H1 (cell line): ENCODE measurements around the gene MICU2. TPM values are rescaled to one million over a fixed set of nuclear protein-coding genes. Genes with fewer than 3 reads are reported as not detected.

Experiments
- CTCF ChIA-PET: fragments of 300-600 bp; sonication (Branson Sonifier 250); formaldehyde crosslinking; loops from one replicate; lab custom pipeline; 2021; ENCODE audit not compliant: partially characterized antibody; lab: Charles Lee
- POLR2A ChIA-PET: fragments of 300-600 bp; sonication (Branson Sonifier 250); formaldehyde crosslinking; loops from one replicate; lab custom pipeline; 2021; ENCODE audit warnings: inconsistent platforms; ENCODE audit not compliant: partially characterized antibody; lab: Charles Lee
- DNase-seq, 2 experiments: peaks; one replicate each; pipeline versions ENCODE4 v3.0.0 to v3.0.0-alpha.2; 2010 to 2022; ENCODE audit warnings: low spot score in 2 of 2, low read depth in 1 of 2, mixed read lengths in 1 of 2
- FAIRE-seq: peaks from 2 replicates; lab custom pipeline; 2011; peaks lifted over from hg19 to GRCh38; lab: Jason Lieb, UNC
- H2AFZ ChIP-seq: 2 replicates; pipeline ENCODE4 v1.8.1; 2012; ENCODE audit warnings: low read length, inconsistent platforms
- H2AK5ac ChIP-seq: 2 replicates; pipeline ENCODE4 v1.6.1; 2013; ENCODE audit warnings: low read depth, low read length
- H2BK120ac ChIP-seq: replicated peaks from 2 replicates; pipeline ENCODE3; 2013; ENCODE audit warnings: low read depth, low read length, inconsistent platforms
- H2BK12ac ChIP-seq: 2 replicates; pipeline ENCODE4 v1.6.1; 2013; ENCODE audit warnings: low read depth, low read length
- H2BK15ac ChIP-seq: 2 replicates; pipeline ENCODE4 v1.6.1; 2013; ENCODE audit warnings: low read length
- H2BK20ac ChIP-seq: 2 replicates; pipeline ENCODE4 v1.6.1; 2013; ENCODE audit warnings: low read length
- H2BK5ac ChIP-seq: 2 replicates; pipeline ENCODE4 v1.6.1; 2013; ENCODE audit warnings: low read depth, low read length
- H3K14ac ChIP-seq: 2 replicates; pipeline ENCODE4 v1.6.1; 2013; ENCODE audit warnings: inconsistent platforms; ENCODE audit not compliant: insufficient read length
- H3K18ac ChIP-seq: 2 replicates; pipeline ENCODE4 v1.6.1; 2013; ENCODE audit warnings: low read length; ENCODE audit errors: extremely low read depth
- H3K23ac ChIP-seq: 2 replicates; pipeline ENCODE4 v1.6.1; 2013; ENCODE audit warnings: inconsistent platforms; ENCODE audit not compliant: insufficient read length
- H3K23me2 ChIP-seq: 2 replicates; pipeline ENCODE4 v1.6.1; 2013; ENCODE audit warnings: low read depth, low read length
- H3K27ac ChIP-seq: 2 replicates; pipeline ENCODE4 v1.6.1; 2011; ENCODE audit warnings: low read depth, low read length, inconsistent platforms
- H3K27me3 ChIP-seq, 4 experiments: replicated peaks in 1 of 4; 1 replicate in 1 of 4; 2 replicates in 3 of 4; pipeline versions ENCODE4 v1.6.1 to v1.8.1; 2011 to 2013; ENCODE audit warnings: low read length in 3 of 4, mild to moderate bottlenecking in 3 of 4, inconsistent platforms in 2 of 4, mixed read lengths in 2 of 4, moderate library complexity in 1 of 4; ENCODE audit not compliant: control insufficient read depth in 3 of 4, insufficient read depth in 3 of 4; ENCODE audit errors: extremely low read depth in 1 of 4
- H3K36me3 ChIP-seq, 4 experiments: 2 replicates each; pipeline versions ENCODE4 v1.6.1 to v1.8.1; 2011 to 2013; ENCODE audit warnings: mild to moderate bottlenecking in 4 of 4, low read length in 3 of 4, moderate library complexity in 2 of 4, control low read depth in 1 of 4, inconsistent platforms in 1 of 4; ENCODE audit not compliant: insufficient read depth in 4 of 4, control insufficient read depth in 2 of 4
- H3K4ac ChIP-seq: replicated peaks from 2 replicates; pipeline ENCODE3; 2013; ENCODE audit warnings: low read length, low read depth, mixed read lengths, inconsistent platforms; ENCODE audit not compliant: insufficient read length
- H3K4me1 ChIP-seq, 4 experiments: replicated peaks in 1 of 4; 1 replicate in 1 of 4; 2 replicates in 3 of 4; pipeline versions ENCODE4 v1.6.1 to v1.8.1; 2011 to 2013; ENCODE audit warnings: low read length in 3 of 4, inconsistent platforms in 2 of 4, mixed read lengths in 1 of 4; ENCODE audit not compliant: insufficient read depth in 4 of 4, control insufficient read depth in 3 of 4
- H3K4me2 ChIP-seq, 2 experiments: 2 replicates each; pipeline versions ENCODE4 v1.6.1 to v1.8.1; 2011 to 2013; ENCODE audit warnings: low read depth in 2 of 2, low read length in 2 of 2, control low read depth in 1 of 2, inconsistent platforms in 1 of 2, mild to moderate bottlenecking in 1 of 2; ENCODE audit not compliant: insufficient read depth in 1 of 2
- H3K4me3 ChIP-seq, 4 experiments: fragments of 200-600, 300-600 bp in 1 of 4; sonication (generic), shearing (Covaris generic), sonication (Bioruptor Twin) in 1 of 4; 2 replicates each; pipeline versions ENCODE4 v1.5.1 to v1.8.1; 2011 to 2016; ENCODE audit warnings: low read length in 4 of 4, low read depth in 3 of 4, control low read depth in 2 of 4, inconsistent platforms in 2 of 4, mild to moderate bottlenecking in 2 of 4, mixed read lengths in 1 of 4, moderate library complexity in 1 of 4; ENCODE audit not compliant: insufficient read depth in 2 of 4; ENCODE audit errors: extremely low read depth in 1 of 4
- H3K56ac ChIP-seq: replicated peaks from 2 replicates; pipeline ENCODE3; 2013; ENCODE audit warnings: low read depth, mild to moderate bottlenecking, mixed read lengths, low read length, inconsistent platforms; ENCODE audit not compliant: insufficient read length
- H3K79me1 ChIP-seq: 2 replicates; pipeline ENCODE4 v1.6.1; 2013; ENCODE audit warnings: low read depth, low read length, control low read depth
- H3K79me2 ChIP-seq, 2 experiments: 2 replicates each; pipeline versions ENCODE4 v1.6.1 to v1.8.1; 2012 to 2013; ENCODE audit warnings: low read length in 2 of 2, mild to moderate bottlenecking in 2 of 2, inconsistent platforms in 1 of 2; ENCODE audit not compliant: insufficient read depth in 2 of 2, control insufficient read depth in 1 of 2
- H3K9ac ChIP-seq, 4 experiments: replicated peaks in 1 of 4; 1 replicate in 1 of 4; 2 replicates in 3 of 4; pipeline versions ENCODE4 v1.6.1 to v1.8.1; 2011 to 2013; ENCODE audit warnings: low read depth in 3 of 4, low read length in 3 of 4, control low read depth in 2 of 4, mild to moderate bottlenecking in 2 of 4, moderate library complexity in 2 of 4, inconsistent platforms in 1 of 4; ENCODE audit errors: extremely low read depth in 1 of 4
- H3K9me3 ChIP-seq, 2 experiments: 2 replicates each; pipeline versions ENCODE4 v1.6.1 to v1.8.1; 2012 to 2013; ENCODE audit warnings: mild to moderate bottlenecking in 2 of 2, moderate library complexity in 2 of 2, control low read depth in 1 of 2, inconsistent platforms in 1 of 2, low read depth in 1 of 2, low read length in 1 of 2, mixed read lengths in 1 of 2; ENCODE audit not compliant: insufficient read depth in 2 of 2
- H4K20me1 ChIP-seq, 2 experiments: replicated peaks in 1 of 2; 2 replicates each; pipeline versions ENCODE3 to v1.8.1; 2011 to 2013; ENCODE audit warnings: inconsistent platforms in 2 of 2, low read length in 2 of 2, mild to moderate bottlenecking in 1 of 2; ENCODE audit not compliant: insufficient read depth in 2 of 2, control insufficient read depth in 1 of 2
- H4K5ac ChIP-seq: 2 replicates; pipeline ENCODE4 v1.6.1; 2013; ENCODE audit warnings: low read length, low read depth, mixed read lengths, inconsistent platforms; ENCODE audit not compliant: insufficient read length
- H4K8ac ChIP-seq: 2 replicates; pipeline ENCODE4 v1.8.0; 2013; ENCODE audit warnings: mild to moderate bottlenecking, moderate library complexity, low read length, inconsistent platforms; ENCODE audit not compliant: insufficient read depth; ENCODE audit errors: extremely low read depth
- H4K91ac ChIP-seq: replicated peaks from 2 replicates; pipeline ENCODE3; 2013; ENCODE audit warnings: low read length, mixed read lengths, inconsistent platforms; ENCODE audit not compliant: insufficient read length
- BCL11A ChIP-seq, 2 experiments: IDR thresholded peaks; one replicate each; pipeline ENCODE4 v1.6.1; 2011; ENCODE audit warnings: low read depth in 2 of 2, low read length in 2 of 2, mild to moderate bottlenecking in 2 of 2
- CBX5 ChIP-seq: fragments of 300-800, 300-1000 bp; sonication (generic); IDR thresholded peaks from 2 replicates; pipeline ENCODE4 v1.7.1; 2016; ENCODE audit warnings: antibody characterized with exemption, low read length, low read depth
- CBX8 ChIP-seq: fragments of 300-800, 300-1000 bp; sonication (generic); IDR thresholded peaks from 2 replicates; pipeline ENCODE4 v1.7.1; 2016; ENCODE audit warnings: low read depth, low read length, borderline replicate concordance
- GTF2F1 ChIP-seq: IDR thresholded peaks from 2 replicates; pipeline ENCODE4 v1.6.1; 2012; ENCODE audit warnings: low read depth, low read length, improper control_type of control experiment, borderline replicate concordance
- HDAC6 ChIP-seq: IDR thresholded peaks from one replicate; pipeline ENCODE4 v1.7.1; 2012; ENCODE audit warnings: low read depth, mild to moderate bottlenecking, inconsistent platforms, low read length, moderate library complexity
- MAFK ChIP-seq: IDR thresholded peaks from 2 replicates; pipeline ENCODE4 v1.6.1; 2012; ENCODE audit warnings: low read depth, mild to moderate bottlenecking, improper control_type of control experiment, low read length
- POLR2AphosphoS5 ChIP-seq: IDR thresholded peaks from 2 replicates; pipeline ENCODE4 v1.6.1; 2011; ENCODE audit warnings: low read depth, low read length
- RFX5 ChIP-seq: IDR thresholded peaks from 2 replicates; pipeline ENCODE4 v1.6.1; 2011; ENCODE audit warnings: low read depth, low read length, improper control_type of control experiment, borderline replicate concordance
- SIX5 ChIP-seq: IDR thresholded peaks from 2 replicates; pipeline ENCODE4 v1.6.1; 2011; ENCODE audit warnings: mild to moderate bottlenecking, low read depth, low read length
- SP1 ChIP-seq: IDR thresholded peaks from 2 replicates; pipeline ENCODE4 v1.6.1; 2011; ENCODE audit warnings: low read depth, low read length
- TAF1 ChIP-seq: IDR thresholded peaks from 2 replicates; pipeline ENCODE4 v1.6.1; 2011; ENCODE audit warnings: mild to moderate bottlenecking, low read depth, low read length
- TCF12 ChIP-seq: IDR thresholded peaks from 2 replicates; pipeline ENCODE4 v1.6.1; 2011; ENCODE audit warnings: low read depth, mild to moderate bottlenecking, low read length
- WGBS, 2 experiments: shearing (Covaris generic) in 1 of 2; methylation state at CpG; one replicate each; pipeline versions ENCODE4 v1.1.6 to v1.1.7; 2013 to 2015; ENCODE audit warnings: low lambda C conversion rate in 2 of 2, mixed read lengths in 2 of 2, inconsistent platforms in 1 of 2, low coverage in 1 of 2, missing lambda C conversion rate in 1 of 2; ENCODE audit not compliant: insufficient replicate concordance in 2 of 2, insufficient coverage in 1 of 2, insufficient read length in 1 of 2; ENCODE audit errors: extremely low coverage in 1 of 2, missing lambda C conversion rate in 1 of 2; 5-methylcytosine and 5-hydroxymethylcytosine counted together
- polyA plus RNA-seq, 7 experiments: library from polyadenylated mRNA; depleted of rRNA in 3 of 7; stranded (reverse) in 5 of 7; unstranded in 2 of 7; fragments of >200 nt in 5 of 7; fragments of 200-250 nt in 2 of 7; gene quantifications; 1 replicate in 5 of 7; 2 replicates in 1 of 7; 4 replicates in 1 of 7; pipeline versions ENCODE4 v1.2.1 to v1.2.3, GENCODE V29; 2011 to 2013; ENCODE audit warnings: missing spikeins in 2 of 7, mixed read lengths in 2 of 7
- total RNA-seq: library from RNA; stranded (reverse); fragmentation: NEBNext Ultra II Directional; extraction: Animal tissue kit (Norgen Biotek cat#: 25700); gene quantifications from 2 replicates; pipeline ENCODE4 v1.2.1, GENCODE V29; 2021

Gene MICU2
- total and polyA plus RNA-seq, 2 of the 8 experiments (the other 6 are each of a cell fraction or from before 2014, with no cell fraction given) = 34.6 to 36.5 TPM

GRCh38 chr13:21458813-21459701 is 144.9 kb downstream of the MICU2 start, which contains the start of gene ZDHHC20:
Gene ZDHHC20 (minus strand): TSS chr13:21459303. CDS start chr13:21459171, 132 bp downstream.
- Histone ChIP-seq H3K4me3 (peak within 1 kb of the TSS; percentile 87 to 99 (median 97)), H3K14ac (peak within 1 kb of the TSS; percentile 66), H3K23me2 (peaks cover 2% of the 10 kb centered on the region; the same call in 1 of the 2 replicates), H2BK12ac (peak within 1 kb of the TSS; percentile 96), H2BK20ac (peak within 1 kb of the TSS; percentile 74; the same call in 1 of the 2 replicates), H3K4me2 (peak within 1 kb of the TSS; percentile 73 to 86), H3K9me3 (no peaks in the 10 kb centered on the region; a peak in 1 of 4 replicates), H3K27ac (peak within 1 kb of the TSS; percentile 94), H3K4ac (peak within 1 kb of the TSS; percentile 96), H4K8ac (peak within 1 kb of the TSS; percentile 97; the same call in 1 of the 2 replicates), H3K23ac (no peak within 1 kb of the TSS), H2AFZ (peak within 1 kb of the TSS; percentile 99), H2BK15ac (0 out of 2 replicates have a peak within 1 kb of the TSS, but pooled peaks have one; percentile 89), H3K56ac (peak within 1 kb of the TSS; percentile 60), H2BK5ac (peak within 1 kb of the TSS; percentile 98), H4K91ac (peak within 1 kb of the TSS; percentile 92), H3K9ac (peak within 1 kb of the TSS; percentile 92 to 99 (median 98)), H4K5ac (peak within 1 kb of the TSS; percentile 94), H3K27me3 (no peaks in the 10 kb centered on the region), H3K36me3 (no peaks in the 10 kb centered on the region), H2BK120ac (peak within 1 kb of the TSS; percentile 82), H3K4me1 (peaks cover 0 to 12% (median 6%) of the 10 kb centered on the region in 4 experiments; a peak in 4 of 7 replicates), H4K20me1 (no peaks in the 10 kb centered on the region), H3K79me1 (no peaks in the 10 kb centered on the region; the same call in none of the 2 replicates), H3K79me2 (peaks cover 5 to 47% of the 10 kb centered on the region in 2 experiments), H3K18ac (peak within 1 kb of the TSS; percentile 95), H2AK5ac (no peak within 1 kb of the TSS)
- POLR2A ChIA-PET = interaction anchor here (0.7 to 3.0 kb wide), 17 partner anchors 8 to 317 kb away, joined by 3 to 13 read pairs (median 4); partner anchors contain the start of genes MRPL57 and SKA3
- FAIRE-seq (no peak), DNase-seq (peak; percentile 46 to 98)
- WGBS, 2 experiments = 2% methylated on average over 63 of the region's 107 CpGs; no CpG with 5 or more reads in 1 of the 2 experiments
- CTCF ChIA-PET = interaction anchor here (1.1 to 2.3 kb wide), 5 partner anchors 17 to 162 kb away, joined by 3 to 10 read pairs (median 4); no protein-coding TSS in a partner anchor
- TF ChIP-seq BCL11A (IDR thresholded peaks at IDR 0.05; ENCODE audit: low read depth in 2 of 2, low read length in 2 of 2) (no peak), RFX5 (no peak), MAFK (no peak), SP1 (peak; percentile 54; the same call in 1 of the 2 replicates), SIX5 (no peak), HDAC6 (no peak), GTF2F1 (no peak), POLR2AphosphoS5 (peak; percentile 64), CBX8 (no peak), TAF1 (peak; percentile 62), TCF12 (no peak), CBX5 (no peak)
